Sigmoid colon (tissue), 4 donors: ENCODE measurements around the gene ALG13.

Source experiments
- CTCF ChIP-seq, 4 experiments: fragments of 450-650 bp in 3 of 4; fragments of 200-600 bp in 1 of 4; IDR thresholded peaks; one replicate each; pipeline ENCODE4 v1.5.1; 2016 to 2019; ENCODE audit warnings: antibody characterized with exemption in 4 of 4, mild to moderate bottlenecking in 3 of 4, moderate library complexity in 2 of 4
- EP300 ChIP-seq, 4 donors: sonication (generic); formaldehyde crosslinking; IDR thresholded peaks; one replicate each; pipeline ENCODE4 v1.6.1; 2017; ENCODE audit warnings: antibody characterized with exemption in 4 of 4
- POLR2A ChIP-seq, 2 donors: fragments of 450-650 bp; IDR thresholded peaks; one replicate each; pipeline ENCODE4 v1.6.1; 2016; ENCODE audit warnings: antibody characterized with exemption in 2 of 2, mild to moderate bottlenecking in 2 of 2, moderate library complexity in 2 of 2

DNA sequence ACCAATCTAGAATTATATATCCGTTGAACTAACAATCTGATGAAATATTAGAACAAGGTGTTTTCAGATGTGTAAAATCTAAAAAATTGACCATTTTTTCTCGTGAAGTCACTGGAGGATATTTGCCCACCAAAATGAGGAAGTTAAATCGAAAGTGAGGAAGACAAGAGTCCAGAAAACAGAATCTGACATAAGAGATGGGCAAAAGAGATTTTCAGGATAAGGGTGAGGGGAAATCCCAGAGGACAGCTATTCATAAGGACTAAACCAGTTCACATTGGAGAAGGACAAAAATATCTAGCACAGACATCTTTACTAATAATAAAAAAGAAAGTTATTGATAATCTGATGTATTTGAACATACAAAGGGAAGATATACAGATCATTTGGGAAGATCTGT is 18.7 kb upstream of the ALG13 start:
- TF ChIP-seq POLR2A (IDR thresholded peaks at IDR 0.05): no peak
- no peak for TF ChIP-seq CTCF (IDR thresholded peaks at IDR 0.05)
- no peak for TF ChIP-seq EP300 (IDR thresholded peaks at IDR 0.05)
